GM21717 (cell line): ENCODE data around the gene GMPS.
A peak's percentile ranks its signal among the peaks of the same experiment; 100 is the strongest.
"Not testable (repeated sequence)": the region's sequence is repeated elsewhere in the genome, so short reads cannot be mapped to it uniquely, and the experiment has no call there.

Source experiments
- ATAC-seq: cut with Tn5 transposase; IDR thresholded peaks from one replicate; pipeline ENCODE4 v1.9.1; 2021; ENCODE audit warnings: mild to moderate bottlenecking, moderate library complexity; ENCODE audit not compliant: unreplicated experiment

The GMPS gene

GRCh38 chr3:155871746-155872158 lies 1.3 kb downstream of the GMPS start:
- ATAC-seq, result peak; percentile 16

DNA sequence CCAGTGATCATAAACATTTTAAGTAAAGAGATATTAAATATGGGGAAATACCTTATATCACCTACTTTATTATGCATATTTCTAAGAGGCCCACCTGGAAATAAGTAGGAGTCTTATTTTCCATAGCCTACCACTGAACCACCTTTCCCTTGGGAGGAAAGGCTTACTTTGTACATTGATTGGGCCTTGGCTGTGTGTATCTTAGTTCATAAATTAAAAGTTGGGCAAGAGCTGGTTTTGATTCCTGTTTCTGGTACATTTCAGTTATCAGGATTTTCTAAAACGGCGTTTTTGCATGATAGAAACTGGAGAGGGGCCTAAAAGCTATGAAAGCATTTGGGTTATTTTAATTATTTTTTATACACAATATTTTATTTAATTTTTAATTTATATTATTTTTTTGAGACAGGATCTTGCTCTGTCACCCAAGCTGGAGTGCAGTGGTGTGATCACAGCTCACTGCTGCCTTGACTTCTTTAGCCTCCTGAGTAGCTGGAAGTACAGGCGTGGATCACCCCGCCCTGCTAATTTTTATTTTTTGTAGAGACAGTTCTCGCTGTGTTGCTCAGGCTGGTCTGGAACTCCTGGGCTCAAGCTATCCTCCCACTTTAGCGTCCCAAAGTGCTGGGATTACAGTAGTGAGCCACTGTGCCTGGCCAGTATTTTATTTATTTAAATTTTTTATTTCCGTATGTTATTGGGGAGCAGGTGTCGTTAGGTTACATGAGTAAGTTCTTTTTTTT lies 2.6 kb downstream of the GMPS start:
- no peak for ATAC-seq

DNA sequence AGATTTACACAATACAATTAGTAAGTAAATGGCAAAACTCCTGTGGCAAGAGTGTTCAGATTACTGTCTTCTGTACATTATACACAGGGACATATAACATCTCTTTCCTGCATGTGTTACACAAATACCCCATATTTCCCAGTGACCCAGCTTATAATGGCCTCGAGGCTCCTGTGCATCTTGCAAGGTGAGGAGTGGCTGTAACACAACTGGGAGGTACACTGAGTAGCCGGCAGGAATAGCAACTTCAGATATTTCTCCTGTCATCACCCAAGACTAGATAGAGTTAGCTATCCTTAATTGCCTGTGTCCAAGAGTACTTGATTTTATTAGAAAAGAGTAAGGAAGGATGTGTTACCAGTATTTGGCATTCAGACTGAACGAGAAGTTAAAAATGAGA lies 5.6 kb downstream of the GMPS start:
- ATAC-seq, result no peak

- ATAC-seq, result no peak
Measured at GRCh38 chr3:155876503-155876902, 6.1 kb downstream of the GMPS start.

DNA sequence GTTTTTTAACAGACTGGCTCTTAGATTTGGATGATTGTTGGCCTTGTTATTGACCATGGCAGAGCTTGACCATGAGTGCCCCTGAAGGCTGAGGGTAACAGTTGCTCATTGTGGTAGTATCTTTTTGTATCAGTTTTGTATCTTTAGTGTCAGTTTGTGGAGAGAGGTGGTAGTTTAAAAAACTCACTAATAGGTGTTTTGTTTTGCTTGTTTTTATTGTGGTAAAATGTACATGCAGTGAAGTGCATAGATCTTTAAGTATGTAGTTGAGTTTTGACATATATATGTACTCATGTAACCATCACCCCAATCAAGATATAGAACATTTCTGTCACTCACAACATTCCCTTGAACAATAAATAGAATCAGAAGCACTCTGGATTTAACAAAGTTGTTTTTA lies 9.8 kb downstream of the GMPS start:
- no peak for ATAC-seq

- no peak for ATAC-seq
Measured at GRCh38 chr3:155884292-155884691, 13.8 kb downstream of the GMPS start.

DNA sequence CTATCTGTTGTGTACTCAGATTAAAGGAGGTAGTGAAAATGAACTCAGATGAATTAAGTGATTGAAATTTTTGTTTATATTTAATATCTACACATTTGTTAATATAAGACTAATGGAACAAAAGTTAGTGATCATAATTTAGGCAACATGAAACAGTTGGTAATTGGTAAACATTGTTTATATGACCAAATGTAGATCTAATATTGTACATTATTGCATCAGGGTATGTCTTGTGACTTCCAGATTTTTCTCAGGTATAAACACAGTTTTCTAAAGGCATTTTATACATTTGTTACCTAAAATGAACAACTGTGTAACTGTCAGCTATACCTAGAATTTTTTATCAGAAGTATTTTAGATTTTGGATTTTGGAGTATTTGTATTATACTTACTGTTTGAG lies 14.8 kb downstream of the GMPS start:
- ATAC-seq, result no peak

DNA sequence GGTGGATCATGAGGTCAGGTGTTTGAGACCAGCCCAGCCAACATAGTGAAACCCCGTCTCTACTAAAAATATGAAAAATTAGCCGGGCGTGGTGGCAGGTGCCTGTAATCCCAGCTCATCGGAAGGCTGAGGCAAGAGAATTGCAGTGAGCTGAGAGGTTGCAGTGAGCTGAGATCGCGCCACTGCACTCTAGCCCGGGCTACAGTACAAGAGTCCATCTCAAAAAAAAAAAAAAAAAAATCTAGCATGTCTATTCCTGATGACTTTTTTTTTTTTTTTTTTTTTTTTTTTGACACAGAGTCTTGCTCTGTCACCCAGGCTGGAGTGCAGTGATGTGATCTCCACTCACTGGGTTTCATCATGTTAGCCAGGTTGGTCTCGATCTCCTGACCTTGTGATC lies 15.9 kb downstream of the GMPS start:
- not testable (repeated sequence) for ATAC-seq

DNA sequence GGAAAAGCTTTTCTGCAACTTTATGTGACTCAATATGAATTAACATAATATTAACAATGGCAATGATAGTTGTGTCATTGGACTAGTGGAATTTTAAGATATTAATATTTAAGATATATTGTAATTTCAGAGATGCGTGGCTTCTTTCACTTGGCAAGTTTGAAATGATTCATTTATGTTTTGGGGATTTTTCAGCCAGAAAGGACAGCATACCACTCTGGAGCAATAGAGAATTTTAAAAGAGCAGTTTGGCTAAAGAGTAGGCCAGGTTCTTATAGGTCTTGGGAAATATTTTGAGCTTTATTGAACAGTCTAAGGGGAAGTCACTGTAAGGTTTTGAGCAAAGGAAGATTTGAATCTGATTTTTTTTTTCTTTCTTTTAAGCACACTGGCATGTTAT lies 16.5 kb downstream of the GMPS start:
- ATAC-seq, result no peak

GRCh38 chr3:155889212-155889611 lies 18.8 kb downstream of the GMPS start:
- no peak for ATAC-seq

DNA sequence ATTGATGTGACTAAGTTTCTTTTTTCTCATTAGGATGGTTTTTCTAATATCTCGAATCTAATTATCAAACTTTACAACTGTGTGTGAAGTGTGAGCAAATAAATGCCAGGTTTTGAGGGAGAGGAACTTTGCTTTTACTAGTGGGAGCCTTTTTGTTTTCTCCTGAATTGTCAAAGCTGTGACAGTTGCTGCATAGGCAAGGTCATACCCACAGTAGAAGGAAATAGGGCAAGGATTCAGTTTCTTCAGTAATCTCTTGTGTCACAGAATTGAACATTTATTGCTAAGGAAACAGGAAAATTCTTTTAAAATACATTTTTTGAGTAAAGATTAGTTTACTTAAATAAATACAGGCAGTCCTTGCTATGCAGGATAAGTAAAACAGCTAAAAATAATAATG lies 19.5 kb downstream of the GMPS start:
- ATAC-seq, result no peak

DNA sequence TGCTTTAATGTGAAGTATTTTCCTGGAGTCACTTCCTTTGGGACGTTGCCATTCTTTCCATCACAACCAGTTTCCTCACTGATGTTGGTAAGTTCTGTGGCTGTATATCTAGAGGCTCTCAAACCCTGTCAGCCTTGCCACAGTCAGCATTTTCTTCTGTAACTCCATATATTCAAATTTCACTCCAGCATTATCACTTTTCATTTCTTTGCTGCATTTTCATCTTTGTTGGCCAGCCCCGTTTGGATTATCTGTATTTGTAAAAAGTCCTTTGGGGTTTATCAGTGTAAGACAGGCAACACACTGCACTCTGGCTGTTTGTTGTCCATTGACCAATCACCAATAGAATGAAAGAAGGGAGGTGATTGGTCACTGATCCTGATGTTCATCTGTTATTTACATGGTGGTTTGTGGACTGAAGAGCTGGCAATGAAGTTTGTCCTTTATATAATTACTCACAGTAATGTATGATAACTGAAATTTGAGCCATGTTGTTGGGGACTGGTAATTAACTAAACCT lies 20.3 kb downstream of the GMPS start:
- peak; percentile 52 for ATAC-seq

DNA sequence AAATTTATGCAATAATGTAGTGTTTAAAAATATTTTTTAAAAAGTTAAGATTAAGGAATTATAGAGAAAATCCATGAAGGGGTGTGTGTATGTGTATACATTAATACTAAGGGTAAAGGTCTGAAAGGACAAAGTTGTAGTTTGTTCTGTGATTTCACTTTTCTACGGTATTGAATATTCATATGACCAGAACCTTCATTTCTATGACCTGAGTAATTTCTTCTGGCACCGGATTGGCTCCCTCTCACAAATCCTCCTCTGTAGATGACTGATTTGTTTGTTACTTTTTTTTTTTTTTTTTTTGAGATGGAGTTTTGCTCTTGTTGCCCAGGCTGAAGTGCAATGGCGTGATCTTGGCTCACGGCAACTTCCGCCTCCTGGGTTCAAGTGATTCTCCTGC lies 20.9 kb downstream of the GMPS start:
- no peak for ATAC-seq

GRCh38 chr3:155895379-155895900 lies 25.0 kb downstream of the GMPS start:
- no peak for ATAC-seq

DNA sequence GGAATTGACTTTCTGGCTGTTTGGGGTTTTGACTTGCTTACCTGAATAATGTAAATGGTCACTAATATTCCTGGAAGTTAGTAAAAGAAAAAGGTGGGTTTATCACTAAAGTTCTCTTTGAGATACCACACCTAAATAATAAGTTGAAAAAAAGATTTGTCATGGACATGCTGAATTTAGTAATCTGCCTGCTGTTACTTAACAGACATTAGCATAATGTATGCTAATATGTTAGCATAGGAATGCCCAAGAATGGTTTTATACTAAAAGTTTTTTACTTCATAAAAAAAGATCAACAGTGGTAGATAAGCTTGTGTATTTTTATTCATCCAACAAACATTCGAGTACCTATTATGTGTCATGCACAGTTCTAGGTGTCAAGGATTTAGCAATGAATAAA lies 36.5 kb downstream of the GMPS start:
- ATAC-seq, result no peak

DNA sequence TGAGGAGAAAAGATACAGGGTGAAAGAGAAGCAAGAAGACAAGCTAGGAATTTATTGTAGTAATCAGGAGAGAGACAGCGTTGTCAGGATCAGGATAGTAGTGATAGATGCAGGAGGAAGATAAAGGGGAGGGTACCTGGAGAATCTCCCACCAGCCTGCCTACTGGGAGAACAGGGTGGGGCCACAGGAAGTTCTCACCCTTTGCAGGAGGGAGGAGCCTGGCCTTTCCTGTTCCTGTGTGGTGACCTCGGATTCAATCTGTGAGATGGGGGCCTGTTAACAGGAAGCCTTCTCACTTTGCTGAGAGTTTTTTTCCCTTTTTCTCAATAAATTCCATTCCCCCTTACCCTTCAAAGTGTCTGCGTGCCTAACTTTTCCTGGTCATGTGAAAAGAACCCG lies 37.6 kb downstream of the GMPS start:
- no peak for ATAC-seq

DNA sequence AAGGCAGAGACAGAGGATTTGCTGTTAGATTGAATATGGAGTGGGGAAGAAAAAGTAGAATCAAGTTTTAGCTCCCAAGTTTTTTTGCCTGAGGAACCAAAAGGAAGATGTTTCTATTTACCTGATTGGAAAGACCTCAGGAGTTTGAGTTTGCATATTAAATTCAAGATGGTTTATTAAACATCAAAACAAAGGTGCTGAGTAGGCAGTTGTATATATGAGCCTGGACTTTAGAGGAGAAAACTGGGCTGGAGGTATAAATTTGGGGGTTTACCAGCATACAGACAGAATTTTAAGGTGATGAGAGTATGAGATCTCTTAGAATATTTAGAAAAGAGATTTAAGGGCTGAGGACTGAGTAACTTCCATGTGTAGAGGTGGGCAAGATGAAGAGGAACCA lies 38.2 kb downstream of the GMPS start:
- ATAC-seq, result no peak

DNA sequence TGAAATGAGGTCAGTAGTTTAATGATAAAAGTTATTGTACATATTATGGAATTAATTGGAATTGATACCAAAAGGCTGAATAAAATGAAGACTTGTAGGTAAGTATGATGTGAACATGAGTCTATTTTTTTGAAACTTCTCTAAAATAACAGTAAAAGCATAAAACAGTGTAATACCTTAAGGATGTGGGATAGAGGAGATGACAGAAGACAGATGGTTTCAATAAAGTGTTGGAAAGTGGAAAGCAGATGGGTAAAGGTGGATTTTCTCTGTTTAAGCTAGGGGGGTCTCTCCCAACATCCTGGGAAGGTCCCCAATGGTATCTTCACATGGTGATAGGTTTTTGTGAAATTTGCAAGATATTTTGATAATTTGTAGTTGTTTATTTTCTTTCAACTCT lies 41.6 kb downstream of the GMPS start:
- no peak for ATAC-seq

GRCh38 chr3:155912579-155913190 lies 42.2 kb downstream of the GMPS start:
- ATAC-seq, result no peak

DNA sequence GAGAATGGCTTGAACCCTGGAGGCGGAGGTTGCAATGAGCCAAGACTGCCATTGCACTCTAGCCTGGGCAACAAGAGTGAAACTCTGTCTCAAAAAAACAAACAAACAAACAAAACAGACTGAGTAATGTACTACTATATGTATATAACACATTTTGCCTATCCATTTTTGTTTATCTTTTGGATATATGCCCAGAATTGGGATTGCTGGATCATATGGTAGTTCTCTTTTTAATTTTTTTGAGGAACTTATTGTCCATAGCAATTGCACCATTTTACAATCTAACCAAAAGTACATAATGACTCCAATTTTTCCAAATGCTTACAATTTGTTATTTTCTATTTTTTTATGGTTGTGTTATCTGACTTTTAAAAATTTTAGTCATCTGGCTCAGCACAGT lies 47.3 kb downstream of the GMPS start:
- no peak for ATAC-seq

- no peak for ATAC-seq
Measured at GRCh38 chr3:155919728-155920127, 49.3 kb downstream of the GMPS start.

GRCh38 chr3:155921486-155921885 lies 51.0 kb downstream of the GMPS start:
- ATAC-seq, result no peak
